Measurements from ENCODE around the gene APOL3. TPM values are rescaled to one million over a fixed set of nuclear protein-coding genes. Genes with fewer than 3 reads are reported as not detected.
"Not testable (repeated sequence)": the region's sequence is repeated elsewhere in the genome, so short reads cannot be mapped to it uniquely, and the experiment has no call there.

Gene APOL3
- total RNA-seq, 1 donor from 2014 or later, result 2.3 TPM

- TF ChIP-seq CTCF (IDR thresholded peaks at IDR 0.05; ENCODE audit: insufficient read depth, low read depth, low read length) (no peak), EZH2 (IDR thresholded peaks at IDR 0.05; ENCODE audit: insufficient read depth, low read length) (no peak)
- FAIRE-seq (no peak), DNase-seq (ENCODE audit: low read depth) (peak; percentile 62)
- H3K27me3 ChIP-seq (ENCODE audit: insufficient read depth, low read length), result peaks cover 6% of the 10 kb centered on the region
- H3K4me3 ChIP-seq (ENCODE audit: insufficient read depth, low read depth, low read length), result no peak overlapping the region
- no peaks in the 10 kb centered on the region for H3K4me1 ChIP-seq (ENCODE audit: insufficient read depth, low read length)
- H3K9me3 ChIP-seq (ENCODE audit: insufficient read depth, low read depth, low read length), result no peaks in the 10 kb centered on the region
- H3K9ac ChIP-seq (ENCODE audit: low read length), result no peak overlapping the region
- no peak overlapping the region for H3K27ac Mint-ChIP-seq (ENCODE audit: unreplicated experiment)
- peaks cover 43% of the 10 kb centered on the region for H3K27me3 Mint-ChIP-seq (ENCODE audit: low read depth, unreplicated experiment)
- H3K4me1 Mint-ChIP-seq (ENCODE audit: low read depth, unreplicated experiment), result peaks cover 9% of the 10 kb centered on the region
- H4K20me1 ChIP-seq (ENCODE audit: insufficient read depth, low read length), result no peaks in the 10 kb centered on the region
- H3K27ac ChIP-seq (ENCODE audit: low read depth, low read length), result no peak overlapping the region
- H3K36me3 ChIP-seq (ENCODE audit: insufficient read depth, low read length), result no peaks in the 10 kb centered on the region
- H3K79me2 ChIP-seq (ENCODE audit: insufficient read depth, low read length), result no peaks in the 10 kb centered on the region
- no peaks in the 10 kb centered on the region for H3K36me3 Mint-ChIP-seq (ENCODE audit: low read depth, unreplicated experiment)
- H3K4me3 Mint-ChIP-seq (ENCODE audit: unreplicated experiment), result no peak overlapping the region
- no peaks in the 10 kb centered on the region for H3K9me3 Mint-ChIP-seq (ENCODE audit: unreplicated experiment)
- H2AFZ ChIP-seq (ENCODE audit: low read depth, low read length), result no peak overlapping the region
- H3K4me2 ChIP-seq (ENCODE audit: low read length), result no peak overlapping the region
Observed at GRCh38 chr22:36191106-36191836, 30.7 kb upstream of the APOL3 start.

- FAIRE-seq; H4K20me1 ChIP-seq (ENCODE audit: insufficient read depth, low read length); H3K9me3 Mint-ChIP-seq (ENCODE audit: unreplicated experiment); H3K4me3 ChIP-seq (ENCODE audit: insufficient read depth, low read depth, low read length); H3K79me2 ChIP-seq (ENCODE audit: insufficient read depth, low read length); H3K36me3 Mint-ChIP-seq (ENCODE audit: low read depth, unreplicated experiment); H3K4me1 ChIP-seq (ENCODE audit: insufficient read depth, low read length); H3K4me1 Mint-ChIP-seq (ENCODE audit: low read depth, unreplicated experiment); H3K9ac ChIP-seq (ENCODE audit: low read length); H3K9me3 ChIP-seq (ENCODE audit: insufficient read depth, low read depth, low read length); H3K4me2 ChIP-seq (ENCODE audit: low read length); H3K4me3 Mint-ChIP-seq (ENCODE audit: unreplicated experiment); H3K27ac ChIP-seq (ENCODE audit: low read depth, low read length); H3K36me3 ChIP-seq (ENCODE audit: insufficient read depth, low read length); DNase-seq (ENCODE audit: low read depth); H3K27ac Mint-ChIP-seq (ENCODE audit: unreplicated experiment); H2AFZ ChIP-seq (ENCODE audit: low read depth, low read length): not testable (repeated sequence)
- peaks cover 47% of the 10 kb centered on the region for H3K27me3 Mint-ChIP-seq (ENCODE audit: low read depth, unreplicated experiment)
- peaks cover 13% of the 10 kb centered on the region for H3K27me3 ChIP-seq (ENCODE audit: insufficient read depth, low read length)
Observed at GRCh38 chr22:36187862-36188261, 27.3 kb upstream of the APOL3 start.

GRCh38 chr22:36185828-36186624 lies 25.5 kb upstream of the APOL3 start:
- H3K9me3 Mint-ChIP-seq (ENCODE audit: unreplicated experiment), result no peaks in the 10 kb centered on the region
- Histone ChIP-seq H3K36me3 (ENCODE audit: insufficient read depth, low read length) (no peaks in the 10 kb centered on the region), H2AFZ (ENCODE audit: low read depth, low read length) (no peak overlapping the region), H3K4me3 (ENCODE audit: insufficient read depth, low read depth, low read length) (no peak overlapping the region), H3K27ac (ENCODE audit: low read depth, low read length) (no peak overlapping the region), H3K4me2 (ENCODE audit: low read length) (no peak overlapping the region), H3K9me3 (ENCODE audit: insufficient read depth, low read depth, low read length) (no peaks in the 10 kb centered on the region), H4K20me1 (ENCODE audit: insufficient read depth, low read length) (no peaks in the 10 kb centered on the region), H3K79me2 (ENCODE audit: insufficient read depth, low read length) (no peaks in the 10 kb centered on the region), H3K4me1 (ENCODE audit: insufficient read depth, low read length) (no peaks in the 10 kb centered on the region), H3K9ac (ENCODE audit: low read length) (no peak overlapping the region), H3K27me3 (ENCODE audit: insufficient read depth, low read length) (peaks cover 20% of the 10 kb centered on the region)
- H3K4me1 Mint-ChIP-seq (ENCODE audit: low read depth, unreplicated experiment), result no peaks in the 10 kb centered on the region
- no peak overlapping the region for H3K4me3 Mint-ChIP-seq (ENCODE audit: unreplicated experiment)
- peaks cover 47% of the 10 kb centered on the region for H3K27me3 Mint-ChIP-seq (ENCODE audit: low read depth, unreplicated experiment)
- no peak for FAIRE-seq
- no peaks in the 10 kb centered on the region for H3K36me3 Mint-ChIP-seq (ENCODE audit: low read depth, unreplicated experiment)
- TF ChIP-seq CTCF (IDR thresholded peaks at IDR 0.05; ENCODE audit: insufficient read depth, low read depth, low read length), result no peak
- no peak for TF ChIP-seq EZH2 (IDR thresholded peaks at IDR 0.05; ENCODE audit: insufficient read depth, low read length)
- no peak overlapping the region for H3K27ac Mint-ChIP-seq (ENCODE audit: unreplicated experiment)
- no peak for DNase-seq (ENCODE audit: low read depth)
